Karpas-422 (cell line): Measurements from ENCODE around the gene TMEM252. TPM values are rescaled to one million over a fixed set of nuclear protein-coding genes. Genes with fewer than 3 reads are reported as not detected.

ENCODE experiments used
- DNase-seq: peaks from one replicate; pipeline ENCODE4 v3.0.0-alpha.2; 2015
- H2AFZ ChIP-seq: fragments of 200-600 bp; sonication (generic); 2 replicates; pipeline ENCODE4 v1.6.1; 2014; ENCODE audit warnings: antibody characterized with exemption, low read length, mixed read lengths
- H3K27ac ChIP-seq: fragments of 200-600 bp; sonication (generic); 2 replicates; pipeline ENCODE4 v1.5.1; 2014; ENCODE audit warnings: mild to moderate bottlenecking, low read length, moderate library complexity
- H3K27me3 ChIP-seq: fragments of 200-600 bp; sonication (generic); 2 replicates; pipeline ENCODE4 v1.6.1; 2014; ENCODE audit warnings: low read length, mixed read lengths
- H3K36me3 ChIP-seq: fragments of 200-600 bp; sonication (generic); 2 replicates; pipeline ENCODE4 v1.6.1; 2014; ENCODE audit warnings: low read length, mixed read lengths; ENCODE audit not compliant: insufficient read depth
- H3K4me1 ChIP-seq: fragments of 200-600 bp; sonication (generic); 2 replicates; pipeline ENCODE4 v1.6.1; 2014; ENCODE audit warnings: mild to moderate bottlenecking, low read length, mixed read lengths
- H3K4me2 ChIP-seq: fragments of 200-600 bp; sonication (generic); 2 replicates; pipeline ENCODE4 v1.6.1; 2014; ENCODE audit warnings: low read length, low read depth, mild to moderate bottlenecking; ENCODE audit not compliant: poor library complexity, severe bottlenecking
- H3K4me3 ChIP-seq: fragments of 200-600 bp; sonication (generic); 2 replicates; pipeline ENCODE4 v1.5.1; 2014; ENCODE audit warnings: mild to moderate bottlenecking, antibody characterized with exemption, low read length, mixed read lengths
- H3K79me2 ChIP-seq: fragments of 200-600 bp; sonication (generic); 2 replicates; pipeline ENCODE4 v1.6.1; 2014; ENCODE audit warnings: mild to moderate bottlenecking, low read length, mixed read lengths
- H3K9ac ChIP-seq: fragments of 200-600 bp; sonication (generic); 2 replicates; pipeline ENCODE4 v1.6.0; 2014; ENCODE audit warnings: low read length
- H3K9me2 ChIP-seq: fragments of 200-600 bp; sonication (generic), shearing (Covaris generic); replicated peaks from 2 replicates; pipeline ENCODE4 v1.6.0; 2014; ENCODE audit warnings: mild to moderate bottlenecking, low read length, moderate library complexity; ENCODE audit not compliant: insufficient read depth
- H3K9me3 ChIP-seq: fragments of 300-700, 200-600 bp; sonication (generic); 2 replicates; pipeline ENCODE4 v1.6.1; 2014; ENCODE audit warnings: low read length, mixed read lengths
- H4K20me1 ChIP-seq: fragments of 200-600 bp; sonication (generic); 2 replicates; pipeline ENCODE4 v1.6.1; 2014; ENCODE audit warnings: mild to moderate bottlenecking, antibody characterized with exemption, low read length, low read depth; ENCODE audit not compliant: insufficient read depth
- total RNA-seq: library from RNA; depleted of rRNA; stranded (reverse); fragments of >200 nt; shearing (Covaris generic); gene quantifications from 2 replicates; pipeline ENCODE4 v1.2.3, GENCODE V29; 2014; ENCODE audit warnings: low replicate concordance; rRNA removed

Gene TMEM252, protein sequence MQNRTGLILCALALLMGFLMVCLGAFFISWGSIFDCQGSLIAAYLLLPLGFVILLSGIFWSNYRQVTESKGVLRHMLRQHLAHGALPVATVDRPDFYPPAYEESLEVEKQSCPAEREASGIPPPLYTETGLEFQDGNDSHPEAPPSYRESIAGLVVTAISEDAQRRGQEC
- not detected in 2 replicates for total RNA-seq

DNA sequence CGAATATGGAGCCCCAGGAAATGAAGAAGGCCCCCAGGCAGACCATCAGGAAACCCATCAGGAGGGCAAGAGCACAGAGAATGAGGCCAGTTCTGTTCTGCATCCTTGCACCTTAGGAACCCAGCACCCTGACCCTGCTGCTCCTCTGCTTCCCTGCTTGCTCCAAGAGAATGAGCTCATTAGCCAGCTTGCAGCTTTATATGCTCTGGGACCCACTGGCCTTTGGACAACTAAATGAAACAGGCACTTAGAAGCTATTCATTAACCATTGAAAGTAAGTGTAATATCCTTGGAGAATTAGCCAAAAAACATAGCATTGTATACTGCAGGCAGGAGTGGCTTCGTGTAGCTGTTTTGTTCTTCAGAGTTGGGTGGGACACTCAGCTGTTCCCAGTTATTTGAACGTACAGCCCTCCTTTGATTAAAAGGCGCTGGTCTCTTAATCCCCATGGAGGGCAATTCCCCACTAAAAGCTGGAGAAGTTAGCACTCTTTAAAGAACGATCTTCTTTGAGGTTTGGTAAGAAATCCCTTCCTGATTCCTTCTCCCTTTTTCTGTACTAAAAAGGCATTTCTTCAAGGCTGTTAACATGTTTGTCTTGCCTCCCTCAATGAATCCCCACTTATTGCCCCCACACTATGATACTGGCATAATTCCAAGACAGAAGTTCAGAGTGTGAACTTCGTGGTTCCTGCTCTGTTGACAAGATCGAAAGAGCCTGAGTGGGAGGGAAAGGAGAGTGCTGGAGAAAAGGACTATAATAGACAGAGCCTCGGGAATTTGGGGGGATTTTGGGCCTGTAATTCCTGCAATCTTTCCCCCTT is at the start of gene TMEM252:
Gene TMEM252, minus strand, starts transcription at position 172 of the 824 bp plus-strand sequence. Its CDS starts 69 bp downstream, at position 103.
- Histone ChIP-seq H3K27ac (no peak within 1 kb of the TSS), H3K36me3 (no peaks in the 10 kb centered on the region), H3K9ac (no peak within 1 kb of the TSS), H3K4me3 (no peak within 1 kb of the TSS), H3K4me2 (no peak within 1 kb of the TSS), H3K4me1 (0 out of 2 replicates have a peak, but pooled peaks cover 6% of the 10 kb centered on the region), H3K79me2 (no peaks in the 10 kb centered on the region), H3K9me2 (no peaks in the 10 kb centered on the region), H4K20me1 (no peaks in the 10 kb centered on the region), H3K9me3 (no peaks in the 10 kb centered on the region), H3K27me3 (no peaks in the 10 kb centered on the region), H2AFZ (no peak within 1 kb of the TSS)
- DNase-seq: no peak

- no peak overlapping the region for H3K27ac ChIP-seq
- no peaks in the 10 kb centered on the region for H3K79me2 ChIP-seq
- no peaks in the 10 kb centered on the region for H3K9me2 ChIP-seq
- no peak overlapping the region for H3K4me3 ChIP-seq
- H3K9me3 ChIP-seq: no peaks in the 10 kb centered on the region
- no peaks in the 10 kb centered on the region for H3K4me1 ChIP-seq
- no peak overlapping the region for H3K4me2 ChIP-seq
- no peak for DNase-seq
- no peaks in the 10 kb centered on the region for H4K20me1 ChIP-seq
- H2AFZ ChIP-seq: no peak overlapping the region
- no peaks in the 10 kb centered on the region for H3K27me3 ChIP-seq
- no peaks in the 10 kb centered on the region for H3K36me3 ChIP-seq
- no peak overlapping the region for H3K9ac ChIP-seq
Observed at GRCh38 chr9:68585034-68585761, 44.5 kb upstream of the TMEM252 start.

- no peaks in the 10 kb centered on the region for H3K36me3 ChIP-seq
- H3K9me2 ChIP-seq: no peaks in the 10 kb centered on the region
- H3K9me3 ChIP-seq: no peaks in the 10 kb centered on the region
- peak; percentile 94 for DNase-seq
- no peaks in the 10 kb centered on the region for H3K27me3 ChIP-seq
- H2AFZ ChIP-seq: no peak overlapping the region
- H3K27ac ChIP-seq: no peak overlapping the region
- H3K9ac ChIP-seq: no peak overlapping the region
- H3K4me1 ChIP-seq: no peaks in the 10 kb centered on the region
- H3K79me2 ChIP-seq: no peaks in the 10 kb centered on the region
- H4K20me1 ChIP-seq: no peaks in the 10 kb centered on the region
- no peak overlapping the region for H3K4me3 ChIP-seq
- H3K4me2 ChIP-seq: no peak overlapping the region
Observed at GRCh38 chr9:68584189-68585033, 43.7 kb upstream of the TMEM252 start.

DNA sequence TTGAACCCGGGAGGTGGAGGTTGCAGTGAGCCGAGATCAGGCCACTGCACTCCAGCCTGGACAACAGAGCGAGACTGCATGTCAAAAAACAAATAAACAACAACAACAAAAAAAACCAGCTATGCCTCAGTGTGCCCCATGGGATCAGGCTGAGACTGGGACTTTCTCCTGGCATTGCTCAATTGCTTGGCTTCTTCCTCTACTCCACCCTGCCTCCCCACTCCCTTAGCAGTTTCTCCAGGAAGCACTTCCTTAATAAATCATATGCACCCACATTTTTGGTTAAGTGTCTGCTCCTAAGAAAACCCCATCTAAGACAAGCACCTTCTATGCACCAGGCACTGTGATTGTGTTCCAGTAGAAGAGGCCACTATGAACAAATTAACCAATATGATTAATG is 41.0 kb upstream of the TMEM252 start:
- no peak overlapping the region for H3K4me3 ChIP-seq
- H3K4me1 ChIP-seq: peaks cover 22% of the 10 kb centered on the region
- H3K9me3 ChIP-seq: no peaks in the 10 kb centered on the region
- H3K27me3 ChIP-seq: no peaks in the 10 kb centered on the region
- H2AFZ ChIP-seq: no peak overlapping the region
- no peaks in the 10 kb centered on the region for H3K79me2 ChIP-seq
- H3K4me2 ChIP-seq: no peak overlapping the region
- H3K9ac ChIP-seq: no peak overlapping the region
- DNase-seq: no peak
- H3K36me3 ChIP-seq: no peaks in the 10 kb centered on the region
- no peak overlapping the region for H3K27ac ChIP-seq
- H3K9me2 ChIP-seq: no peaks in the 10 kb centered on the region
- no peaks in the 10 kb centered on the region for H4K20me1 ChIP-seq

DNA sequence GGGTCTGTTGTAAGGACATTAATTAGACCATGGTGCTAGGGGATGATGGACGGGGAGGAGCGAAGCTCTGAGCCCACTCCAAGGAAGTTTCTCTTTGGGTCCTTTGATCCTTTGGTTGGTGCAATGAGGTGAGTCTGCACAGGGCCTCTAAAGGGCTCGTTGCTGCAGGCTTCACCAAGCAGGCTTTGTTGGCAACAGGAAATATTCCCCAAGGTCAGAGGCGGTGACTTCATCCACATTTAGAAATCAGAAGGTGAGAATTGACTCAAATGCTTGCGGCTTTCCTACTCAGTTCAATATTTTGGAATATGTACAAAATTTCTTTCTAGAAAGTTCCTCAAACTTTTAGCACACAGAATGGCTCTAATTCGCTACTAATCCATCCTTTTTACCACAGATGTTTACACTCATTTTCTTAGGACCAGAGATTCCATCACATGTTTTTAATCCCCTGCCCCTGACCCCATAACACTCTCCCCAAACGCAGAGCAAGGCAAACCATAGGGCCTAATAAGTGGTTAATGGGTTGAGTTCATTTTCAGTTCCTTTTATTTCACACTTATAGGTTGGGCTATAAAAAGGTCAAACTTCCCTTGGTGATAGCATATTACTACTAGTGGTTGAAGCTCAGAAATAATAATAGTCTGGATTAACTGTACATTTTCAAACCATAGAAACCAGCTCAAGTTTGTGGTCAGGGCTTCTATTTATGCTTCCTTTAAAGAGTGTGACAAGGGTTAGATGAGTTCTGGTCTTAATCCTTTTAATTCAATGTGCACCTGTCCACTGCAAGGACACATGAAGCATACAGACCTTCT is 37.3 kb upstream of the TMEM252 start:
- peaks cover 26% of the 10 kb centered on the region for H3K4me1 ChIP-seq
- H3K27ac ChIP-seq: peak overlapping the region; percentile 51
- H3K4me3 ChIP-seq: peak overlapping the region; percentile 8; the same call in 1 of the 2 replicates
- H3K36me3 ChIP-seq: no peaks in the 10 kb centered on the region
- H4K20me1 ChIP-seq: no peaks in the 10 kb centered on the region
- no peaks in the 10 kb centered on the region for H3K9me3 ChIP-seq
- H2AFZ ChIP-seq: no peak overlapping the region
- peak; percentile 82 for DNase-seq
- no peaks in the 10 kb centered on the region for H3K9me2 ChIP-seq
- H3K27me3 ChIP-seq: no peaks in the 10 kb centered on the region
- H3K79me2 ChIP-seq: no peaks in the 10 kb centered on the region
- no peak overlapping the region for H3K9ac ChIP-seq
- H3K4me2 ChIP-seq: peak overlapping the region; percentile 48

- Histone ChIP-seq H3K9ac (no peak overlapping the region), H3K9me3 (no peaks in the 10 kb centered on the region), H4K20me1 (no peaks in the 10 kb centered on the region), H3K27me3 (no peaks in the 10 kb centered on the region), H3K4me3 (no peak overlapping the region), H3K9me2 (no peaks in the 10 kb centered on the region), H3K36me3 (no peaks in the 10 kb centered on the region), H3K4me2 (no peak overlapping the region), H3K4me1 (peaks cover 26% of the 10 kb centered on the region), H3K79me2 (no peaks in the 10 kb centered on the region), H2AFZ (no peak overlapping the region), H3K27ac (no peak overlapping the region)
- no peak for DNase-seq
Observed at GRCh38 chr9:68575817-68576216, 35.1 kb upstream of the TMEM252 start.

DNA sequence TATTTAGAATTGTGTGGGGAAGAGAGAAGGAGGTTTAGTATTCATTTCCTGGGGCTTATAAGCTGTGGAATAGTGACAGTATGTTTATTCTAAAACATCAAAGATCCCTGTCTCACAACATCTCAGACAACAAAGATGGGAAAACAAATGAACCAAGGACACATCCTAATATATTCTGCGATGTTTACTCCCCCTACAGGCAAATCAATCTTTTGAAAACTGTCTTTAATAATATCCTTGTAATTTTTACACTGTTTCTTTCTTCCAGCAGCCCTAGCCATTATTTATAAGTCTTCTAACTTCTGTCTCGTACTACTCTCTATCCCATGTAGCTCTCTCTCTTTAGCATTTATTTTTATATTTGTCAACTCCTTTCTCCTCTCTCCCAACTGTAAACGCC is 33.5 kb upstream of the TMEM252 start:
- Histone ChIP-seq H3K79me2 (no peaks in the 10 kb centered on the region), H3K4me3 (no peak overlapping the region), H3K9ac (no peak overlapping the region), H2AFZ (no peak overlapping the region), H3K27me3 (no peaks in the 10 kb centered on the region), H3K27ac (no peak overlapping the region), H3K4me1 (peaks cover 26% of the 10 kb centered on the region), H3K9me3 (no peaks in the 10 kb centered on the region), H3K4me2 (no peak overlapping the region), H4K20me1 (no peaks in the 10 kb centered on the region), H3K36me3 (no peaks in the 10 kb centered on the region), H3K9me2 (no peaks in the 10 kb centered on the region)
- DNase-seq: no peak
